Measurements from ENCODE around the gene METTL16.
"Not testable (repeated sequence)": the region's sequence is repeated elsewhere in the genome, so short reads cannot be mapped to it uniquely, and the experiment has no call there.

Gene METTL16

DNA sequence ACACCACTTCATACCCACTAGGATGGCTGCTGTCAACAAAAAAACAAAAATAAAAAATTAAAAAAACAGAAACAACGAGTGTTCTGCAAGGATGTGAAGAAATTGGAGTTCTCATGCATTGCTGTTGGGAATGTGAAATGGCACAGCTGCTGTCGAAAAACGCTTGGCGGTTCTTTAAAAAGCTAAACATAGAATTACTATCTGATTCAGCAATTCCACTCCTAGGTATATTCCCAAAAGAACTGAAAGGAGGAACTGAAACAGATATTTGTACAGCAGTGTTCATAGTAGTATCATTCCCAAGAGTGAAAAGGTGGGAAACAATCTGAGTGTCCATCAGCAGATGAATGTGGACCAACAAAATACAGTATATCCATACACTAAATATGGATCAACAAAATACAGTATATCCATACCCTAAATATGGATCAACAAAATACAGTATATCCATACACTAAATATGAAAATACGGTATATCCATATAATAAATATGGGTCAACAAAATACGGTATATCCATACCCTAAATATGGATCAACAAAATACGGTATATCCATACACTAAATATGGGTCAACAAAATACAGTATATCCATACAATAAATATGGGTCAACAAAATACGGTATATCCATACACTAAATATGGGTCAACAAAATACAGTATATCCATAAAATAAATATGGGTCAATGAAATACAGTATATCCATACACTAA, 8.7 kb downstream of the METTL16 start:
- DNase-seq (ENCODE audit: low spot score) = no peak

DNA sequence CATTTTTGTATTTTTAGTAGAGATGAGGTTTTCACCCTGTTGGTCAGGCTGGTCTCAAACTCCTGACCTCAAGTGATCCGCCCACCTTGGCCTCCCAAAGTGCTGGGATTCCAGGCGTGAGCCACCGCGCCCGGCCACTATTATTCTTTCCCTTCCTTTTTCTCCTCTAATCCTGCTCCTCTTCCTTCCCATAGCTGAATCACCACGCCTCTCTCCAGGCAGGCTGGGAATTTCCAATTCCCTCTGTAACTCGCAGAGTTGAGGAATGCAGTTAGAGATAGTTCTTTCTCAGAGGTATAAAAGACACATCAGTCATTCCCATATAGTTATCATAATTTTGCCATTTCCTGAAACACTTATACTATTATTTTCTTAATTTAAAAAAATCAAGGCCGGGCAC, 11.2 kb downstream of the METTL16 start:
- no peak for DNase-seq (ENCODE audit: low spot score)

DNA sequence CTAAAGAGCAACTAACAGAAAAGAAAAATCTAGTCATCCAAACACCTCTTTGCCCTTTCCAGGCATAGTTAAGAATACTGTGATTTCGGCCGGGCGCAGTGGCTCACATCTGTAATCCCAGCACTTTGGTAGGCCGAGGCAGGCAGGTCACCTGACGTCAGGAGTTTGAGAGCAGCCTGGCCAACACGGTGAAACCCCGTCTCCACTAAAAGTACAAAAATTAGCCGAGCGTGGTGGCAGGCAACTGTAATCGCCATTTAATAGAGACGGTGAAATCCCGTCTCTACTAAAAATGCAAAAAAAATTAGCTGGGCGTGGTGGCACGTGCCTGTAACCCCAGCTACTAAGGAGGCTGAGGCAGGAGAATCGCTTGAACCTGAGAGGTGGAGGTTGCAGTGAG, 22.4 kb downstream of the METTL16 start:
- DNase-seq (ENCODE audit: low spot score) = not testable (repeated sequence)

DNA sequence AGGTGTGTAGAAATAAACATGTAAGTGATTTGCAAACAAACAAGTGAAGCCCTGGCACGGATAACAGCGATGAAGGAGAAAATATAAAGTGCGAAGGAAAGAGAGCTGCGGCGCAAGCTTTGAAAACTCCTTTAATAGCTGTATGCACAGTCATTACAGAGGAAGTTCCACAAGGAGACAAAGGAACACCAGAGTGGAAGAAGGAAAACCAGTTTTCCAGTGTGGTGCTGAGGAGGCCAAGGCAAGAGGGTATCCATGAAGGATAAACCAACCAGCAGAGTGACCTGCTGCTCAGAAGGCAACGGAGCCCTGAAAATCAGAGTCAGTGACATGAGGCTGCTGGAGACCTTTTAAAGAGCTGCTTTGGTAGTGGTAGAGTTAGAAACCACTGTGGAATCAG, 24.4 kb downstream of the METTL16 start:
- DNase-seq (ENCODE audit: low spot score) = no peak

DNA sequence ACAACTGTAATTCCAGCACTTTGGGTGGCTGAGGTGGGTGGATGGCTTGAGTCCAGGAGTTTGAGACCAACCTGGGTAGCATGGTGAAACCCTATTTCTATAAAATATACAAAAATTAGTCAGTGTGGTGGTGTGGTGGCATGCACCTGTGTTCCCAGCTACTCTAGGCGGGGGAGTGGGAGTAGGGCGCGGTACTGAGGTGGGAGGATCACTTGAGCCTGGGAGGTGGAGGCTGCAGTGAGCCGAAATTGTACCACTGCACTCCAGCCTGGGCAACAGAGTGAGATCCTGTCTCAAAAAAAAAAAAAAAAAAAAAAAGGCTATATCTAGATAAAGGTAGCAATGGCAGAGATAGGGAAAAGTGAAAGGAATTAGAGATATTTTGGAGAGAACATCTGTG, 25.0 kb downstream of the METTL16 start:
- not testable (repeated sequence) for DNase-seq (ENCODE audit: low spot score)

DNA sequence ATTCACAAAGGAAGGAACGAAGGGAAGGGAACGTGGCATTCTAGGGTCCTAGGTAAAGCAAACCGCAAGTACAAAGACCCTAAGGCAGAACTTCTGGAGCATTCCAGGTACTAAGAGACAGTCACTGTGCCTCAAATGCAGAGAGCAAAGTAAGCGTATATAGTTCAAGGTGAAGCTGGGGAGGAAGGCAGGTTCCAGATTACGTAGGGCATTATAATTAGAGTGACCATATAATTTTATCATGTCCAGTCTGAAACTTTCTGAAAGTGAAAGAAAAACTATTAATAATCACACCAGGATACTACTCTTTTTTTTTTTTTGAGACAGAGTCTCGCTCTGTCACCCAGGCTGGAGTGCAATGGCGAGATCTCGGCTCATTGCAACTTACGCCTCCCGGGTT, 25.7 kb downstream of the METTL16 start:
- no peak for DNase-seq (ENCODE audit: low spot score)

DNA sequence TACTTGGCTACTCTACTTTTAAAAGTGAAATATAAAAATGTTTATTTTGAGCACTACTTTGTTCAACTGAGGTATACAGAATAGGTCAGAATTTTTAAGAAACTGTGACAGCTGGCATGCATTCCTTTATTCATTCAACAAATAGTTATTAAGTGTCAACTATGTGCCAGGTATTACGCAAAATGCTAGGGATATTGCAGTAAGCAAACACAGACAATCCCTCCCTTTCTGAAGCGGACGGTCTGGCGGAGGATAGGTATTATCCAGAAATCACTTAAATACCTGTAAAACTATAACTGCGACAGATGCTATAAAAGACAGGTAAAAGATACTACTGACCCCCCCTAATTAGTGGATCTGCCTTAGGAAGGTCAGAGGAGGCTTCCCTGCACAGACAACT, 26.1 kb downstream of the METTL16 start:
- no peak for DNase-seq (ENCODE audit: low spot score)

DNA sequence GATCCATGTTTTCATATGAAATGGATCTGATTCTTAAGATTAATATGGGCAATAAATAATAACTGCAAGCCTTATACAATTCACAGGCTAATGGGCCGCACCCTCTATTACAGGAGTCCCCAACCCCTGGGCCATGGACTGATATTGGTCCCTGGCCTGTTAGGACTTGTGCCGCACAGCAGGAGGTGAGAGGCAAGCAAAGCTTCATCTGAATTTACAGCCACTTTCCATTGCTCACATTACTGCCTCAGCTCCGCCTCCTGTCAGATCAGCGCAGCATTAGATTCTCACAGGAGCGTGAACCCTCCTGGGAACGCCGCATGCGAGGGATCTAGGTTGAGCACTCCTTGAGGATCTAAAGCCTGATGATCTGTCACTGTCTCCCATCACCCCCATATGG, 26.8 kb downstream of the METTL16 start:
- no peak for DNase-seq (ENCODE audit: low spot score)

DNA sequence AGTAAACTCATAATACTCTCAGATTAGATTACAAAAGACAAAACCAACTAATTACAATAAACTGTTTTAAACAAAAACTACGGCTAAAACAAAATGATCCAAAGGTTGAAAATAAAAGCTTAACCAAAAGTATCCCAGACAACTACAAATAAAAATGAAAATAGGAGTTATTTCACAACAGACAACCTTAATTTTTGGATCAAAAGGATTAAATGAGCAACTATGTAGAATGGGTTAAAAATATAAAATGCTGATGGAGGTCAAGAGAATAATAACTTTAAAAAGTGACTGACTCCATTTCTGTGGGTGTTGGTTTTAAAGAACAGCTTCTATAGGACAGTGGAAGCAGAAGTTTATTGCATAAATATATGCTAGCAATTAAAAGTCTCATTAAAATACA, 28.6 kb downstream of the METTL16 start:
- DNase-seq (ENCODE audit: low spot score) = no peak

DNA sequence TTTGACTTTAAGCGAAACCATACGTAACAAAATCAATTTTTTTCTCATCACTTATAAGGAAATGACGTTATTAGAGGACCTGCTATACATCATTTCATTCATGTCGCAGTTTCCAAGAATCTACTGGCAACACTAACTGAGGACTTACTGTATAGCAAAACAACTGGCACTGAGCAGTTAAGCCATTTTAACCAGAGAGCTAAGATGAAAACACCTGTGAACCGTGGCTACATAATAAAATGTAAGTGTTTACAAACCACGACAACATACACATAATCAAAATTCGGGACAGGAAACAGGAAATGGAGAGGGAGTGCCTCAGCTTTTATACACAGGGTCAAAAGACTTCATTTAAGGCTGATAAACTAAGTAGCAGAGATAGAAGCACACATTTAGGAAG, 29.5 kb downstream of the METTL16 start:
- DNase-seq (ENCODE audit: low spot score) = no peak

DNA sequence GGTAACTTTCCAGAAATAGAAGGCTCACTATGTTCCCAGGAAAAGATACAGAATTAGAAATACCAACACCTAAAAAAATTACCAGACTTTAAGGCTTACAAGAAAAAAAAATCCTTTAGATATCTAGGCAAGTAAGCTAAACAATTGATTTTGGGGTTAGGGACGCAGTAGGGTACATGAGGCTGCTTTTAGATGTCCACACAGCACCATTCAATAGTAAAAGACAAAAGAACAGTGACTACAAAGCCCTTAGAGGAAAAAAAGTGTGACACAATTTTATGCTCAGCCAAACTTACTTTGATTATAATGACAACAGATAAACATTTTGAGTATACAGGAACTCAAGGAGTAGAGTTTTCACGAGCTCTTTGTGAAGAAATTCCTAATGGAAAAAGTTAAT, 29.9 kb downstream of the METTL16 start:
- no peak for DNase-seq (ENCODE audit: low spot score)

DNA sequence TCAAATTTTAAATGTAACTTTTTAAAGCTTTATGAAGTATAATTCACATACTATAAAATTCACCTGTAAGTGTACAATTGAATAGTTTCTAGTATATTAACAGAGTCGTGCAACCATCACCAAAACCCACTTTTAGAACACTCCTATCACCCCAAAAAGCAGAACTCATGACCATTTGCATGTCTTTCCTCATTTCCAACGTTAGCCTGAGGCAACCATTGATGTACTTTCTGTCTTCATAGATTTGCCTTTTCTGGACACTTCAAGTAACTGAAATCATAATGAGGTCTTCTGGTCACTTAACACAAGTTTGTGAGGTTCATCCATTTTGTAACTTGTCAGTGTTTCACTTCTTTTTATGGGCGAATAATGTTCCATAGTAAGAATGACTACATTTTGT, 33.2 kb downstream of the METTL16 start:
- DNase-seq (ENCODE audit: low spot score) = no peak

DNA sequence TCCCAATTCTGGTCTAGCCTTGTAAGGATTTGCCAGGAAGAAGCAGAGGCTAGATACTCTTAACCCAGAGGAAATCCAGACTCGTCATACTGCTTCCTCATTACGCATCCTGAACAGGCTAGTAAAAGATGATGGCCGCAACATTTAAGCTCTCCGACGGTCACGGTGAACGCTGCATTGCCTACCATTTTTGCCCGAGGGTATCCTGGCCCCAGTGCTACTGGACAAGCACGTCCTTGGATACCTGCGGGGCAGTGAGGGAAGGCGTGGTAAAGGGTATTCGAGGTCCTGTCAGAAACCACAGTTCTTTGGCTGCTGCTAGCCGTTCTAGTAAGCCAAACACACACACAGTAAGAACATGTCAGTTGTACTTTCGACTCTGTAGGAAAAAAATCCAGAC, 36.6 kb downstream of the METTL16 start:
- no peak for DNase-seq (ENCODE audit: low spot score)

DNA sequence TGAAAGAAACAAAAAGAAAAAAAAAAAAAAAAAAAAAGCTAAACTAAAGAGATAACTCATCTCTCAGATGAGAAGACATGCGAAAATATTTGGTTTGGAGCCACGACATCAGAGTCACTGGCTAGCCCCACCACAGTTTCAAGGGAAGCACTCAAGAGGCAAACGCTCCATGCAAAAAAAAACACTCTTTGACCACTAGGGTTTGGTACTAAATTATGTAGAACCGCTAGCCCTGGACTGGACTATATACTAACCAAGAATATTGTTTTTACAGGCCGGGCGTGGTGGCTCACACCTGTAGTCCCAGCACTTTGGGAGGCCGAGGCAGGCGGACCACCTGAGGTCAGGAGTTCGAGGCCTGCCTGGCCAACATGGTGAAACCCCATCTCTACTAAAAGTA, 37.3 kb downstream of the METTL16 start:
- DNase-seq (ENCODE audit: low spot score) = no peak

DNA sequence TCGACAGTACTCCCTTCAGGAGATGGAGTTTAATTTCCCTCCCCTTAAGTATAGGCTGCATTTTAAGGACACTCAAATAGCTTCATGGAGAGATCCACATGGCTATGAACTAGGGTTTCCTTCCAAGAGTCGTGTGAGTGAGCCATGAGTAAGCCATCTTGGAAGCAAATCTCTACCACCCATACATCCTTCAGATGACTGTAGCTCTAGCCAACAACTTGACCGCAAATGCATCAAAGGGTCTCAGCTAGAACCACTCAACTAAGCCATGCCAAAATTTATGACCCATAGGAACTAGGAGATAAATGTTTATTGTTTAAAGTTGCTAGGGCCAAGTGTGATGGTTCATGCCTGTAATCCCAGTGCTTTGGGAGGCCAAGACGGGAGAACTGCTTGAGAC, 43.4 kb downstream of the METTL16 start:
- no peak for DNase-seq (ENCODE audit: low spot score)

DNA sequence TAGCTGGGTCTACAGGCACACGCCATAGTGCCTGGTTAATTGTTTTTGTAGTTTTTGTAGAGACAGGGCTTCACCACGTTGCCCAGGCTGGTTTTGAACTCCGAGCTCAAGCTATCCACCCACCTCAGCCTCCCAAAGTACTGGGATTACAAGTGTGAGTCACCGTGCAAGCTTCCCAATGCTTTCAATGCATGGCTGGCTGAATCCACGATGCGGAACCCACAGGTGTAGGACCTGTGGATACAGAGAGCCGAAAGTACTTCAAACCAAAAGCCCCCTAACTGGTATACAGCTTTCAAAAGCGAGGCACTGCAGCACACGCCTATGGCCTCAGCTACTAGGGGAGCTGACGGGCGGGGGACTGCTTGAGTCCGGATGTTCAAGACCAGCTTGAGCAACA, 44.8 kb downstream of the METTL16 start:
- DNase-seq (ENCODE audit: low spot score) = no peak

DNA sequence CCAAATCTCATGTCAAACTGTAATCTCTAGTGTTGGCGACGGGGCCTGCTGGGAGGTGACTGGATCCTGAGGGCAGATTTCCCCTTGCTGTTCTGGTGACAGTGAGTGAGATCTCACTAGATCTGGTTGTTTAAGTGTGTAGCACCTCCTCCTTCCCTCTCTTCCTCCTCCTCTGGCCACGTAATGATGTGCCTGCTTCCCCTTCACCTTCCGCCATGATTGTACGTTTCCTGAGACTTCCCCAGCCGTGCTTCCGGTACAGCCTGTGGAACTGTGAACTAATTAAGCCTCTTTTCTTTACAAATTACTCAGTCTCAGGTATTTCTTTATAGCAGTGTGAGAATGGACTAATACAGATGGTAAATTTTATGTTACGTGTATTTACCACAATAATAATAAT, 49.2 kb downstream of the METTL16 start:
- DNase-seq (ENCODE audit: low spot score) = no peak

DNA sequence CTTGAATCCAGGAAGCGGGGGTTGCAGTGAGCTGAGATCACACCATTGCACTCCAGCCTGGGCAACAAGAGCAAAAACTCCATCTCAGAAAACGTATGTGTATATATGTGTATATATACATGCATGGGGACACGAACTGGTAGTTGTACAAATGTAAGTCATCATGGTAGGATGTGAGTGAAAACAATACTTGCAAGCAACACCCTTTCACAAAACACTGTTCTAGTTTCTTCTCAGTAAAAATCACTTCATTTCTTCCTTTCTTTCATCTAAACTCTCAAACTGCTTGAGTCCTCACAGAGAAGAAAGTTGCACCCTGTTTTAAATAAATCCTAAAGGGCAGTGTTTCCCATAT, 51.8 kb downstream of the METTL16 start:
- no peak for DNase-seq (ENCODE audit: low spot score)

DNA sequence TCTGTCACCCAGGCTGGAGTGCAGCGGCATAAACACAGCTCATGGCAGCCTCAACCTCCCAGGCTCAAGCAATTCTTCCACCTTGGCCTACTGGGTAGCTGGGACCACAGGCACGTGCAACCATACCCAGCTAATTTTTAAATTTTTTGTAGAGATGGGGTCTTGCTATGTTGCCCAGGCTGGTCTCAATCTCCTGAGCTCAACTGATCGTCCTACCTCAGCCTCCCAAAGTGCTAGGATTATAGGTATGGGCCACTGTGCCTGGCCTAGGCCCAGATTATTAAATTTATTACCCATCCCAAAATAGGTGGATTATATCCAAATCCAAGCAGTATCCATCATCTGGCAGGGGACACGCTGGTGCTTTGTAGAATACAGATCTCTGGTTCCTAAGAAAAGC, 53.8 kb downstream of the METTL16 start:
- no peak for DNase-seq (ENCODE audit: low spot score)

DNA sequence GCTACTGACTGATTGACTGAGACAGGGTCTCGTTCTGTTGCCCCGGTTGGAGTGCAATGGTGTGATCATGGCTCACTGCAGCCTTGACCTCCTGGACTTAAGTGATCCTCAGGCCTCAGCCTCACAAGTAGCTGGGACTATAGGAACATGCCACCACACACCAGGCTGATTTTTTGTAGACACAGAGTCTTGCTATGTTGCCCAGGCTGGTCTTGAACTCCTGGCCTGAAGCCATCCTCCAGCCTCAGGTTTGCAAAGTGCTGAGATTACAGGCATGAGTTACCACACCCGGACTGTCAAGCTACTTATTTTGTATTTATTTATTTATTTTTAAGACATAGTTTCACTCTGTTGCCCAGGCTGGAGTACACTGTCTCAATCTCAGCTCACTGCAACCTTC, 55.2 kb downstream of the METTL16 start:
- DNase-seq (ENCODE audit: low spot score) = no peak

DNA sequence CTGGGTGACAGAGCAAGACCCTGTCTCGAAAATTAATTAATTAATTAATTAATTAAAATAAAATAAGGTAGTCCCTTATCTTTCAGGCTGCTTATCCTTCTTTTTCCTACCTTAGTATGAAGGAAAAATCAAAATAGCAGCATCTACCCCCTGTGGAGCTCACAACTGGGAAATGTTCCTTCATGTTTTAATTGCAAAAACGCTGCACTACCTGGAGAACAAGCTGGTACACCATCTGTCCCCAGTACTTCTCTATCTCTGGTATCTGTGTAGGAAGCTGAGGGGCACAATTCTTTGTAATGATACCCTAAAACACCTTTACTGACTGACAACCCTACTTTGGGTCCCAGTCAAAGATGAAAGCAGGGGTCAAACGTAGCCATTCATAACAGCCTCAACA, 55.7 kb downstream of the METTL16 start:
- no peak for DNase-seq (ENCODE audit: low spot score)

DNA sequence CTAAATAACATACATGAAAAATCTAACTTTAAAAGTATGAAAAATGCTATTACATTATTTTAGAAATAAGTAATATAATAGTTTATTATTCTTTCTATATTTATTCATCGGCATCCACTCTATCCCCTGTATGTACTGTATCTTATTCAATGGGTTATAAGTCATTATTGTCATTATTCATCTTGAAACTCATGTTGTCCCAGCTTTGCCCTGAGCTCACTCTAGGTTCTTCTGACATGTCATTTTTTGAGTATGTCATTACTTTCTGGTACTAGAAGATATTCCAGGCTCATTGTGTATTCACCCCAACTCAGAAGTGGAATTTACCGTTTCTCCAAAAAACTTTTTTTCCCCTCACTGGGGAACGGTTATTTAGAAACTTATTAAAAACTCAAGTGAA, 57.8 kb downstream of the METTL16 start:
- DNase-seq (ENCODE audit: low spot score) = no peak

DNA sequence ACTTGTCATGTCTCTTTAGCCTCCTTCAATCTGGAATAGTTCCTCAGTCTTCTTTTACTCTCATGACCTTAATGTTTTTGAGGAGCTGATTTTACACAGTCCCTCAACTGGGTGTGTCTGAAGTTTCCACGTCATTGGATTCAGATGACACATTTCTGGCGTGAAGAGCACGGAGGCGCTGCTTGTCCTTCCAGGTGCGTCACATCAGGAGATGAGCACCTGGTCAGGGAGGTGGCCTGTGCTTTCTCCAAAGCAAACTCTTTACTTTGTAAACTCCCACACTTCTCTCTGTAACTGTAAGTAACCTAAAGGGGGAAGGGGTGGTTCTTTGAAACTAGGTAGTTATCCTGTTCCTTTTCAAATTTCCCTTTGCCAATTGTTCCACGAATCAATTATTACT, 58.4 kb downstream of the METTL16 start:
- DNase-seq (ENCODE audit: low spot score) = no peak

DNA sequence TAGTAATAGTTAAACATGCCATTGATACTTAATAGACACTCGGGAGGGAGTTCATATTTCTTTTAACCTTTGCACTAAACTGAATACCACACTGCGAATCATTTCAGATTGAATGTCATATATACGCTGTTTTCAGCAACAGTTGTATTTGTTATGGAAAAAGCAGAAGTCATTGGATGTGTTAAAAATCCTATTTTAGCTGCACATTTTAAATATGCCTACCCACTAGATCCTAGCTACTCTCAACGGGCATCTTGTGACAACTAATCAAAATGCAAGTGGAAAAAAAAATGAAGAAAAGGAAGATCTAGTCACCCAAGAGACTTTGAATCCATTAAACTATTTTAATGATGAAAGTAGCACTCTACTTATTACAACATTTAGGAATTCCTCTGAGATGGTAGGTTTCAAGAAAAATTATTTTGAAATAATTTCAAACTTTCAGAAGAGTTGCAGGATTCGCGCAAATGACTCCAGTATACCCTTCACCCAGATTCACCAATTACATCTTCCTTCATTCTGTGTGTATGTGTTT, 59.4 kb downstream of the METTL16 start:
- no peak for DNase-seq (ENCODE audit: low spot score)

Data from hepatic stellate cell (primary cell).